ENCODE measurements around the gene SLC36A3.

DNA sequence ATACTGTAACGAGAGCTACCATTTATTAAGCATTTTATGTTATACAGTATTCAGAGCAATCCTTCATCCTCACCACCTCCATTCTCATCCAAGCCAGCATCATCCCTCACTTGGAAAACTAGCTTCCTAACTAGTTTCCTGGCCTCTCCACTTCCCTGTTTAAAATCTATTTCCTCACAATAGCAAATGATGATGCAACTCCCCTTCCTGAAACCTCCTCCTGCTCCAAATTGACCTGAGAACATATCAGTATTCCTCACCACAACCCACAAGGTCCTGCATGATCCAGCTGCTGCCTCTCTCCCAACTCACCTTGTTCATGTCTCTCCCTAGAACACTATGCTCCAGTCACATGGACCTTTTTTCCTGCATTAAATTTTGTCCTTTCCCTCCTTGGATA is 48.1 kb upstream of the SLC36A3 start:
- TF ChIP-seq, protein P1, sequence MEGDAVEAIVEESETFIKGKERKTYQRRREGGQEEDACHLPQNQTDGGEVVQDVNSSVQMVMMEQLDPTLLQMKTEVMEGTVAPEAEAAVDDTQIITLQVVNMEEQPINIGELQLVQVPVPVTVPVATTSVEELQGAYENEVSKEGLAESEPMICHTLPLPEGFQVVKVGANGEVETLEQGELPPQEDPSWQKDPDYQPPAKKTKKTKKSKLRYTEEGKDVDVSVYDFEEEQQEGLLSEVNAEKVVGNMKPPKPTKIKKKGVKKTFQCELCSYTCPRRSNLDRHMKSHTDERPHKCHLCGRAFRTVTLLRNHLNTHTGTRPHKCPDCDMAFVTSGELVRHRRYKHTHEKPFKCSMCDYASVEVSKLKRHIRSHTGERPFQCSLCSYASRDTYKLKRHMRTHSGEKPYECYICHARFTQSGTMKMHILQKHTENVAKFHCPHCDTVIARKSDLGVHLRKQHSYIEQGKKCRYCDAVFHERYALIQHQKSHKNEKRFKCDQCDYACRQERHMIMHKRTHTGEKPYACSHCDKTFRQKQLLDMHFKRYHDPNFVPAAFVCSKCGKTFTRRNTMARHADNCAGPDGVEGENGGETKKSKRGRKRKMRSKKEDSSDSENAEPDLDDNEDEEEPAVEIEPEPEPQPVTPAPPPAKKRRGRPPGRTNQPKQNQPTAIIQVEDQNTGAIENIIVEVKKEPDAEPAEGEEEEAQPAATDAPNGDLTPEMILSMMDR (IDR thresholded peaks at IDR 0.05): no peak
- no peak for TF ChIP-seq POLR2A (IDR thresholded peaks at IDR 0.05)

Data from heart left ventricle (tissue), 13 donors.